ENCODE results near the gene C5orf63. TPM values are rescaled to one million over a fixed set of nuclear protein-coding genes. Genes with fewer than 3 reads are reported as not detected.

The C5orf63 gene
- total and polyA plus RNA-seq, 2 of the 13 experiments (the other 11 are each of a cell fraction or from before 2014, with no cell fraction given) = 7.9 to 8.8 TPM

- TF ChIP-seq HNRNPLL (IDR thresholded peaks at IDR 0.05; ENCODE audit: low read depth, low read length, poor library complexity, severe bottlenecking) (peak; percentile 88), HNRNPUL1 (IDR thresholded peaks at IDR 0.05; ENCODE audit: low read depth, low read length) (no peak), ZNF282 (IDR thresholded peaks at IDR 0.05; ENCODE audit: partially characterized antibody) (no peak), E2F2 (CRISPR knock-in tag; IDR thresholded peaks at IDR 0.05; ENCODE audit: borderline replicate concordance) (no peak), JUNB (CRISPR knock-in tag; IDR thresholded peaks at IDR 0.05; ENCODE audit: borderline replicate concordance) (no peak), U2AF2 (IDR thresholded peaks at IDR 0.05; ENCODE audit: low read depth, low read length) (no peak), ZNF138 (CRISPR knock-in tag; IDR thresholded peaks at IDR 0.05; ENCODE audit: low read depth) (no peak), ZNF614 (CRISPR knock-in tag; IDR thresholded peaks at IDR 0.05; ENCODE audit: borderline replicate concordance) (0 out of 2 replicates have a peak, but pooled peaks have one; percentile 13), GTF3A (CRISPR knock-in tag; conservative IDR thresholded peaks at IDR 0.05) (peak; percentile 61), ZBTB20 (CRISPR knock-in tag; IDR thresholded peaks at IDR 0.05; ENCODE audit: borderline replicate concordance, low read depth) (no peak), GMEB1 (CRISPR knock-in tag; IDR thresholded peaks at IDR 0.05; ENCODE audit: borderline replicate concordance) (peak; percentile 79; the same call in 1 of the 2 replicates), ZNF580 (CRISPR knock-in tag; IDR thresholded peaks at IDR 0.05; ENCODE audit: borderline replicate concordance, low read depth) (no peak), ZNF362 (CRISPR knock-in tag; IDR thresholded peaks at IDR 0.05; ENCODE audit: borderline replicate concordance) (0 out of 2 replicates have a peak, but pooled peaks have one; percentile 35), PAWR (CRISPR knock-in tag; IDR thresholded peaks at IDR 0.05; ENCODE audit: borderline replicate concordance) (no peak), ETS1 (CRISPR knock-in tag; IDR thresholded peaks at IDR 0.05) (0 out of 2 replicates have a peak, but pooled peaks have one; percentile 60), TCF7L2 (IDR thresholded peaks at IDR 0.05; ENCODE audit: low read depth, low read length) (no peak), ZNF768 (CRISPR knock-in tag; IDR thresholded peaks at IDR 0.05) (peak; percentile 32; the same call in 1 of the 2 replicates), ZSCAN30 (CRISPR knock-in tag; IDR thresholded peaks at IDR 0.05) (0 out of 2 replicates have a peak, but pooled peaks have one; percentile 24), ZC3H13 (CRISPR knock-in tag; IDR thresholded peaks at IDR 0.05) (peak; percentile 67; the same call in 1 of the 2 replicates), MAF1 (CRISPR knock-in tag; IDR thresholded peaks at IDR 0.05; ENCODE audit: borderline replicate concordance) (no peak), SMARCC2 (IDR thresholded peaks at IDR 0.05) (no peak), ZNF569 (CRISPR knock-in tag; IDR thresholded peaks at IDR 0.05; ENCODE audit: borderline replicate concordance) (peak; percentile 92), DPF2 (CRISPR knock-in tag; IDR thresholded peaks at IDR 0.05; ENCODE audit: borderline replicate concordance, low read depth) (0 out of 2 replicates have a peak, but pooled peaks have one; percentile 38)
Measured at GRCh38 chr5:127030259-127031146, 42.8 kb downstream of the C5orf63 start, which contains the start of gene MARCHF3 (continued).
